ENCODE measurements around the gene SLC25A13.
A peak's percentile ranks its signal among the peaks of the same experiment; 100 is the strongest.
"Not testable (repeated sequence)": the region's sequence is repeated elsewhere in the genome, so short reads cannot be mapped to it uniquely, and the experiment has no call there.

SLC25A13 gene

DNA sequence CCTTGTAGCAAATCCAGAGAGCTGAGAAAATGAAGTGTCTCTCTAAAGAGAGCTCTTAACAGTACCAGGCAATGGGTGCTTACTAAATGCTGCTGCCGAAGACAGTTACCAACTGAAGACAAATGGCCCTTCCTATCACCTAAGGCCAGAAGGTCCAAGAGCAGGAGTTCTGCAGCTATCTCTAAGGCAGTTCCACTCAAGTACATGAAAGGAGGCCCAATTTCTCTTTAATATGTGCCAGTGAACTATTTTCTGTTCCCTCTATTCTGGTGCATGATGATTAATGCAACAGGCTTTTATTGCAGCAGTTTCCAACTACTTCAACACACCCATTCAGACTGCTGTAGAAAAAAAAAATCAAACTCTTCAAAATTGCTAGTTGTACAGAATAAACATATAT lies 122.5 kb downstream of the SLC25A13 start:
- DNase-seq, result no peak

DNA sequence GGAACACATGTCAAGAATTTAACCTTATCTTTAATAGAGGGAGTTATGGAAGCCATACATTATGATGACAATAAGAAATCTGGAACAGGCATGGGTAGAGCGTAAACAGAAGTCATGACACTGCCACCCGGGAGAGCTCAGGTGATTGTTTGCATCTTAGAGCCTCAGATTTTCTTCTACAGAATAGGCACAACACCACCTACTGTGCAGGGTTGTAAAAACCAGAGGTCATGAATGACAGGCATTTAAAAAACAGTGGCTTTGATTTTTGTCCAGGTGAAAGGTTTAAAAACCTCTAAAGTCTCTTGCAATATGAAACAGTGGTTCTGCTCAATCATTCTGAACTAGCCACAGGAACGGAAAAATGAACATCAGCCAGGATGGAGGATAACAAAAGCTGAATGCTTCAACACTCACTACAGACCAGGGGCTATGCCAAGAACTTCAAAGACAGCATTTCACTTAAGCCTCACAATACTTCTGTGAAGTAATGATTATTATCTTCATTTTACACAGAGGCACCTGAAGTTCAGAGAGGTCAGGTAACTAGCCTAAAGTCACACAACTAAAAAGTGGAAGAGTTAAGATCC lies 123.8 kb downstream of the SLC25A13 start:
- DNase-seq, result no peak

- no peak for DNase-seq
These were observed 125.2 kb downstream of the SLC25A13 start for GRCh38 chr7:96196676-96197075.

GRCh38 chr7:96189129-96189820 lies 132.6 kb downstream of the SLC25A13 start:
- DNase-seq, result no peak

- no peak for DNase-seq
These were observed 133.3 kb downstream of the SLC25A13 start for GRCh38 chr7:96188591-96188991.

- DNase-seq, result no peak
These were observed 133.7 kb downstream of the SLC25A13 start for GRCh38 chr7:96188174-96188581.

GRCh38 chr7:96187735-96188134 lies 134.2 kb downstream of the SLC25A13 start:
- DNase-seq, result no peak

DNA sequence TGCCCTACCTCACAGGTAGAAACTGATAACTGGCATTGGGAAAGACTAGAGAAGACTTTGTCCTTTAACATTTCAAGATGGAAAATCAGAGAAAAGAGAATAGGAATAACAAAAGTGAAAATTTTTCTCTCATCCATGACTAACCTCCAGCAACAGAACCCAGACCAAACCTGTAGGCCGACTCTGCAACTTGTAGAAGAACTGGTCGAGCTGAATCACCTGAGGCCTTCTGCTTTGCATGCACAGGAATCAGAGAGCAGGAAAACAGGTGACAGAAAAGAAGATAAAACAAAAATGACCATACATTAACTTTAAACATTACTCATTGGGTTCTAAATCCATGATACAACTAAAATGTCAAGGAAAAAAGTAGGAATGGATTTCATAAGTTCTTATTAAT lies 137.1 kb downstream of the SLC25A13 start:
- DNase-seq, result no peak

DNA sequence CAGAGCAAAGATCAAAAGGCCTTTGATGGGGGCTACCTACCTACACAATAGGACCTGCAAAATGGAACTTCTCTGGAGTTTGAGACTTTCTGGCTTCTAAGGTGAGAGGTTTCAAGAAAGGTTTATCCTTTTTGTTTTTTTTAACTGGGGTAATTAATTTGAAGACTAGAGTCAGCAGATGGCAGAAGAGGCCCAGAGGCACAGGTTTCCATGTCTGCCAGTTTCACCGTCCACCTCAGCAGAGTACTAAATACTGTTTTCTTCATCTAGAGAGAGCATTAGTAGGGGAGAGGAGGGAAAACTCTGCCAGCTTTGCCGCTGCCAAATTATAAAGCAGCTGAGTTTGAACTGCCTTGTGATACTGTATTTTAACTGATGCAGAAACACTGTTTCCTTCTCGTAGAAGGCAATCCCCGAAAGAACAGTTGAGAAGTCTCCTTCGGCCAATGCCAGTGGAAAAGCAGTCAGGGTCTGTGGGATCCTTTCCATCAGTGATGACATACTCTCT lies 138.7 kb downstream of the SLC25A13 start:
- no peak for DNase-seq

- no peak for DNase-seq
These were observed 139.3 kb downstream of the SLC25A13 start for GRCh38 chr7:96182424-96183158.

- DNase-seq, result no peak
These were observed 140.7 kb downstream of the SLC25A13 start for GRCh38 chr7:96181174-96181573.

GRCh38 chr7:96179837-96180236 lies 142.1 kb downstream of the SLC25A13 start:
- peak; percentile 37 for DNase-seq

- no peak for DNase-seq
These were observed 142.6 kb downstream of the SLC25A13 start for GRCh38 chr7:96179341-96179740.

DNA sequence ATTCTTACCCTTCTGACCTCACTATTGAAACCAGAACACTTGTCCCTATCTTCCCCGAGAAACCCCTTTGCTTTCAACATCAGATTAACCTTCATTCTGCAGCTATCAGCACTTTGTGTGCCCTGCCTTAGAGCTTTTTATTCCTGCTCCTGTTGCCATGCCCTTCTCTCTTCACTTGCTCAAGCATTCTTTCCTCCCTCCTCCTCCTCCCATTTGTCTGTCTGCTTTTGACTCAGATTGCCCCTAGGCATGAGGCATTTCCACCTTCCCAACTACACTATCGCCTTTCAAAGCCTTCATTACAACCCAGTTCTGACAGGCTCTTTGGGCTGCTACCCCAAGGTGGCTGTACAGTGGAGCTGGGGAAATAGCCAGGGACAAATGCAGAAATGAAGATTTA lies 143.3 kb downstream of the SLC25A13 start:
- no peak for DNase-seq

- no peak for DNase-seq
These were observed 144.5 kb downstream of the SLC25A13 start for GRCh38 chr7:96177353-96177752.

- no peak for DNase-seq
These were observed 147.1 kb downstream of the SLC25A13 start for GRCh38 chr7:96174812-96175211.

GRCh38 chr7:96173781-96174180 lies 148.1 kb downstream of the SLC25A13 start:
- no peak for DNase-seq

DNA sequence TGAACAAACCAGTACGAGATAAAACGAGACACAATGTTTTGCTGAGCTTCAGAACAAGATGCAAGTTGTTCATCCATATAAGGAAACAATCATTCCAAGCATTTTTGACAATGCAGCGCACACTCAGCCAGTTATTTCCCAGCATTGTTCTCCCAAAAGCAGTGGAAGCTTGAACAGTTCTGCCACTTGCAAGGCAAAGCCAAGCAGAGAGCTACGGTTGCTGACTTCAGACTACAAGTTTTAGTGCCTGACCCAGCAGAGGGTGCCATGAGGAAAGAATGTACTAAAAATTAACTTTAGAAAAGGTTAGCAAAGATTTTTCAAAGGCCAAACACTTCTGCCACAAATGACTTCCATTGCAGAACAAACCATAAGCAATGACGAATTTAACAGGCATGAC lies 152.5 kb downstream of the SLC25A13 start:
- DNase-seq, result no peak

DNA sequence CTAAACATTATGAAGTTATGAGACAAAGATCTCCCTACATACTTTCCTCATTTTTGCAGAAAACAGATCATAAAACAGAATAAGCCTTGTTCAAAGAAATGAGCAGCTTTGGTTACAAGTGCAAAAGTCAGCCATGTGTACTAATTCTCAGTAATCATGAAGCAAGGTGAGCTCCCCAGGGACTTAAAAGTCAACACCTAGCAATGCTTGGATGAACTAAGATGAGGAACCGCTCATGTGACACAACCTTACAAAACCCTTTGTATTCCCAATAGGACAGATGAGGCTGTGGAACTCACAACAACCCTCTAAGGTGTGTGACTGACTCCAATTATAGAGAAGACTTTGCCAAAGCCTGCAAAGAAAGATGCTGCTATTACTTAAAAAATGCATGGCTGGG lies 154.5 kb downstream of the SLC25A13 start:
- no peak for DNase-seq

- no peak for DNase-seq
These were observed 160.0 kb downstream of the SLC25A13 start for GRCh38 chr7:96161897-96162296.

DNA sequence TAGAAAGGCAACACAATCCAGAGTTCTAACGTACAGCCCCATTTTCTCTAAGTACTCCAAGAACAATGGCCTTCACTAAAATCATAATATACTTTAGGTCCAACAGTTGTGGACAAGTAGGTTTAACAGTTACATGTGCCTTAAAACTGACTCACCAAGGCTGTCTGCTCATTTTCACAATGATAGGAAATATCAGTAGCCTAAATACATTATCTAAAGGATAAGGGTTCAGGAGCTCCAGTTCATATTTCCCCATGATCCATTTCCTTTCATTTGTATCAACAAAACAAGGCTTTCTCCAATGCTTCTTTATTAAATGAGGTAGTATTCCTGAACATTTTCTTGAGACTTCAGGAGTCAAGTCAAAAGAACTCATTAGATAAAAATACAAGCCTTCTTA lies 164.0 kb downstream of the SLC25A13 start:
- no peak for DNase-seq

DNA sequence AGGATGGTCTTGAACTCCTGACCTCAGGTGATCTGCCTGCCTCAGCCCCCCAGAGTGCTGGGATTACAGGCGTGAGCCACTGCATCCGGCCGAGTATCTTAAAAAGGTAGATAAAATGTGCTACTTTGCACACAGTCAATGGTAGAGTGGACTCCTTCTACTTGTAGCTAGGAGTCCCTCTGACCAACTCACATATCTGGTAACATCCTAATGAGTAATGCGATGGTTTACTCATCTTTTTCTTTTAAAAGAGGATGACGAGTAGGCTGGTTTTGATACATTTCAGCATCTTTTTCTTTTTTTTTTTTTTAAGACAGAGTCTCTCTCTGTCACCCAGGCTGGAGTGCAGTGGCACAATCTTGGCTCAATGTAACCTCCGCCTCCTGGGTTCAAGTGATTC lies 167.4 kb downstream of the SLC25A13 start:
- DNase-seq, result not testable (repeated sequence)

DNA sequence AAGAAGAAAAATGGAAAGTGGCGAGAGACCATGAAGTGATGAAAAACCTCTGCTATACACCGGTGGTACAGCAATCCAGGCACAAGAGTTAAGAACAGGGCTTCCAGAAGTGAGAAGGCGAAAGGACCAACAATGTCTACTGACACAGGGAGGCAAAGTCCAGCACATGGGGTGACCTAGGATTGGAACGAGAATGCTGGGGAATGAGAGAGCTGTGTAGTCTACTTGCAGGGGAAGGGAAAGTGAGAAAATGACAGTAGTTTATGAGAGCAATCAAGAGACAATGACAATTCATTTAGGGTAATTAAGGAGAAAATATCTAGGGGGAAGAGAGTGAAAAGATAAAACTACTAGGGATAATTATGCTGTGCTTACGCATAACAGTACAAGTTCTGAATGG lies 169.2 kb downstream of the SLC25A13 start:
- DNase-seq, result no peak

DNA sequence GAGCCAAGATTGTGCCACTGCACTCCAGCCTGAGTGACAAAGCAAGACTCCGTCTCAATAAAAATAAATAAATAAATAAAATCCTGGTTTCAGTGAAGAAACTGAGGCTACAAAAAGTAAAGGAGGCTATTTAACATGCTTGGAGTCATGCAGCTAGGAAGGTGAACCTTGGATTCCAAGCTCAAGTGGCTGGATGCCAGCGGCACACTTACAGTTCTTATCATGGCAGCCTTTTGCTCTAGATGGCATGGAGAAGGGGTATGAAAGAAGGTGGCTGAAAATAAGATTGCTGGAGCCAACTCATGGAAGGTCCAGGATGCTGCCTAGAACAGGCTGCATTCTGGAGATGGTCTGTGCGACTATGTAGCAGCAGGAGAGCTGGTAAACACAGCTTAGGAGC lies 170.0 kb downstream of the SLC25A13 start:
- no peak for DNase-seq
